Tibial nerve (tissue), 4 donors: ENCODE measurements around the gene PREX1. TPM values are rescaled to one million over a fixed set of nuclear protein-coding genes. Genes with fewer than 3 reads are reported as not detected.
"Not testable (repeated sequence)": the region's sequence is repeated elsewhere in the genome, so short reads cannot be mapped to it uniquely, and the experiment has no call there.

Source experiments
- DNase-seq, 2 donors: peaks; one replicate each; pipeline ENCODE4 v3.0.0-alpha.2; 2019; ENCODE audit warnings: low spot score in 2 of 2
- H3K27ac ChIP-seq, 4 donors: fragments of 200-600 bp; sonication (generic) in 3 of 4; one replicate each; pipeline ENCODE4 v1.5.1; 2017 to 2019; ENCODE audit warnings: mild to moderate bottlenecking in 1 of 4
- H3K27me3 ChIP-seq, 2 donors: fragments of 200-600 bp; sonication (generic) in 1 of 2; one replicate each; pipeline versions ENCODE4 v1.5.1 to v1.6.0; 2017 to 2019
- H3K36me3 ChIP-seq, 3 donors: fragments of 200-600 bp; sonication (generic); one replicate each; pipeline ENCODE4 v1.5.1; 2018 to 2019
- H3K4me1 ChIP-seq, 4 donors: fragments of 200-600 bp; sonication (generic) in 3 of 4; one replicate each; pipeline ENCODE4 v1.5.1; 2017 to 2019
- H3K4me3 ChIP-seq, 4 donors: fragments of 200-600 bp; sonication (generic) in 3 of 4; one replicate each; pipeline ENCODE4 v1.5.1; 2017 to 2019; ENCODE audit warnings: mild to moderate bottlenecking in 1 of 4, moderate library complexity in 1 of 4
- H3K9me3 ChIP-seq, 4 donors: fragments of 200-600 bp; sonication (generic) in 3 of 4; one replicate each; pipeline ENCODE4 v1.5.1; 2017 to 2019
- CTCF ChIP-seq, 5 experiments: fragments of 200-600 bp in 3 of 5; fragments of 450-650 bp in 2 of 5; sonication (generic) in 3 of 5; IDR thresholded peaks; one replicate each; pipeline ENCODE4 v1.5.1; 2016 to 2019; ENCODE audit warnings: antibody characterized with exemption in 5 of 5, mild to moderate bottlenecking in 3 of 5, moderate library complexity in 2 of 5
- EP300 ChIP-seq, 2 donors: sonication (generic); formaldehyde crosslinking; IDR thresholded peaks; one replicate each; pipeline ENCODE4 v1.6.1; 2017; ENCODE audit warnings: antibody characterized with exemption in 2 of 2, mild to moderate bottlenecking in 1 of 2
- POLR2A ChIP-seq, 2 donors: fragments of 450-650 bp; IDR thresholded peaks; one replicate each; pipeline ENCODE4 v1.6.1; 2017; ENCODE audit warnings: antibody characterized with exemption in 2 of 2, mild to moderate bottlenecking in 2 of 2, moderate library complexity in 2 of 2
- WGBS, 2 donors: methylation state at CpG; one replicate each; pipeline ENCODE4 v1.1.5; 2018; 5-methylcytosine and 5-hydroxymethylcytosine counted together
- total RNA-seq, 4 donors: library from RNA; depleted of rRNA; stranded (reverse); fragments of >200 nt; gene quantifications; one replicate each; pipeline ENCODE4 v1.1.0, GENCODE V29; 2016

Gene PREX1
- total RNA-seq, 4 donors from 2014 or later = 30.1 to 50.7 (median 32.5) TPM

DNA sequence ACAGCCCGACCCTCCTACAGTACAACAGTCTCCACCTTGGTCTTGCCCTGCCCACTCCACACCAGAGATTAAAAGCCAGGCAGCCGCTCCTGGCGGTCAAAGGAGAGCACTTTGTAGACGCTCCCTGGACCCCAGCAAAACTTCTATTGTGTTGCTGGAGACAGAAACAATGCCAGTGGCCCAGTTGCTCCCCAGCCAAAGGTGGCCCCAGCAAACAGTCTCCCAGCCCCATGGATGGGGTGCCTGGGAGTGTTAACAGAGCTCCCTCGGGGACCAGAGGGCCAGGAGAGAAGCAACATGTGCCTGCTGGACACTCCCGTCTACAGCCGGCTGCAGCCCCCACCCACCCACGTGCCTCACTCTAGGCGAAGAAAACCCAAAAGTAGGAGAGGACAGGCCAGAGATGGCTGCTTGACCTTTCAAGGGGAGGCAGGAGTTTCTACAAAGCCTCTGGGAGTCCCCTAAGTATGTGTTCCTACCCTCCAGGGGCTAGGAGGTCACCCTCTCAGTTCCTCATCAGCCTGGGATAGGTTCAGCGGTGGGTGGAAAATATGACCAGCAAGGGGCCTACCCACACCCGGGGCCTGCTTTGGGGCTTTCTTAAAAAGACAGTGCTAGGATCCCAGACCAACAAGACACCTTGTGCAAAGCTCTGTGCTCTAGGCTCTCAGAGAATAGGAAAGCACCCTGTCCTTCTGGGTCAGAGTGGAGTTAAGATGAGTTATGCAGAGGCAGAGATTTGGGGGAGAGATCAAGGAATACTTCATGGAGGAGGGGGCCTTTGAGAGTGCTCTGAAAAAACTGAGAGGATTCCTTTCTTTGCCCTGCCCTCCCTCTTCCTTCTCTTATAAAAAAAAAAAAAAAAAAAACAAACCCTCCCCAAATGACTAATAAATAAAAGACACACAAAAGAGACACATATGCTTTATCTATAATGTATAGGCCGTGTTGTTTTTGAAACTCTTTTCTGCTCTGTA lies 19.0 kb upstream of the PREX1 start:
- Histone ChIP-seq H3K27me3 (no peaks in the 10 kb centered on the region), H3K9me3 (no peaks in the 10 kb centered on the region), H3K36me3 (no peaks in the 10 kb centered on the region), H3K4me3 (no peak overlapping the region), H3K4me1 (peaks cover 0 to 7% (median 0%) of the 10 kb centered on the region in 4 donors), H3K27ac (no peak overlapping the region)
- no peak for TF ChIP-seq CTCF (IDR thresholded peaks at IDR 0.05)
- TF ChIP-seq EP300 (IDR thresholded peaks at IDR 0.05) = no peak
- no peak for TF ChIP-seq POLR2A (IDR thresholded peaks at IDR 0.05)
- WGBS, 2 donors = 23 to 36% methylated on average over 9 to 12 of the region's 12 CpGs
- DNase-seq = no peak

DNA sequence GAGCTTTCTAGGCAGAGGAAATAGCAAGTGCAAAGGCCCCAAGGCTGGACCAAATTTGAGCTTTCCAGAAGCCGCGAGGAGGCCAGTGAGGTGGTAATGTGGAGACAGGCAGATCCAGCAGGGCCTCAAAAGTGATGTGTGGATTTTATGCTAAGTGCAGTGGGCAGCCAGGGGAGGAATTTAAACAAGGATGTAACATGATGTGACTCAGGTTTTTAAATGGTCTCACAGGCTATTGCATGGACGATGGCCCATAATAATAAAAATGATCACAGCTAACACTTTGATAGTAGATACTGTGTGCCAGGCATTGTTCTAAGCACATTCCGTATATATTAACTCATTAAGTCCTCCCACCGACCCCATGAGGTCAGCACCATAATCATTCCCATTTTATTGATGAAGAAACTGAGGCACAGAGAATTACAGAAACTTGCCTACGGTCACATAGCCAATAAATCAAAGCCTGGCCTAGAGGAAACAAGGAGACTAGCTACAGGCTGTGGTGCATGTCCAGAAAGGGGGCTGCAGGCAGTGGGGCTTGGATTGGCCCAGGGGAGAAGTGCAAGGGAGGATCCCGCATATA lies 18.0 kb upstream of the PREX1 start:
- H3K4me3 ChIP-seq = no peak overlapping the region
- no peaks in the 10 kb centered on the region for H3K27me3 ChIP-seq
- no peak for DNase-seq

DNA sequence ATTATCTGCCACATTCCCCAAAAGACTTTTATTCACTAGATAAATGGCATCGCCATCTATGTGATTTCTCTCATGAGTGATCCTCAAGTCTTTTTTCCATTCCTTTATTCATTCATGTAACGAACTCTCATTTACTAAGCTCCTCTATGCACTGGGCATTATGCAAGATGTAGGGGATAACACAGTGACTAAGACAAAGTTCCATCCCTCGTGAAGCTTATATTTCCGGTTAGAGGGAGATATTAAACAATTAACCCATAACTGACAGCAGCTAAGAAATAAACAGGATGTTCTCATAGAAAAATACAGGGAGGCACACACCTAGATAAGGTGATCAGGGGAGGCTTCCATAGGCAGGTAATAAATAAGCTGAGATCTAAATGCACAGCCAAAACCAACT lies 17.2 kb upstream of the PREX1 start:
- Histone ChIP-seq H3K36me3 (no peaks in the 10 kb centered on the region), H3K27me3 (no peaks in the 10 kb centered on the region), H3K27ac (no peak overlapping the region), H3K4me1 (peaks cover 0 to 7% (median 0%) of the 10 kb centered on the region in 4 donors), H3K9me3 (no peaks in the 10 kb centered on the region), H3K4me3 (no peak overlapping the region)
- WGBS, 2 donors = 40 to 49% methylated on average over 4 of the region's 4 CpGs
- no peak for DNase-seq
- TF ChIP-seq CTCF (IDR thresholded peaks at IDR 0.05) = no peak
- TF ChIP-seq POLR2A (IDR thresholded peaks at IDR 0.05) = no peak
- TF ChIP-seq EP300 (IDR thresholded peaks at IDR 0.05) = no peak

More for the DNA sequence above, 18.0 kb upstream of the PREX1 start:
- no peaks in the 10 kb centered on the region for H3K9me3 ChIP-seq
- TF ChIP-seq EP300 (IDR thresholded peaks at IDR 0.05) (no peak), POLR2A (IDR thresholded peaks at IDR 0.05) (no peak), CTCF (IDR thresholded peaks at IDR 0.05) (no peak)
- H3K36me3 ChIP-seq = no peaks in the 10 kb centered on the region
- WGBS, 2 donors = 60 to 74% methylated on average over 7 of the region's 7 CpGs
- H3K4me1 ChIP-seq = peaks cover 0 to 7% (median 0%) of the 10 kb centered on the region in 4 donors
- no peak overlapping the region for H3K27ac ChIP-seq

- not testable (repeated sequence) for H3K4me1 ChIP-seq, H3K36me3 ChIP-seq, H3K27me3 ChIP-seq, H3K4me3 ChIP-seq, H3K27ac ChIP-seq, DNase-seq, H3K9me3 ChIP-seq
- 43 to 87% methylated on average over 2 of the region's 2 CpGs for WGBS, 2 donors
These were observed 16.1 kb upstream of the PREX1 start for GRCh38 chr20:48843896-48844295.

- WGBS, 2 donors = 83 to 84% methylated on average over 6 of the region's 6 CpGs
- no peak for DNase-seq
- no peak overlapping the region for H3K4me3 ChIP-seq
- no peaks in the 10 kb centered on the region for H3K36me3 ChIP-seq
- H3K4me1 ChIP-seq = peaks cover 0 to 7% (median 0%) of the 10 kb centered on the region in 4 donors
- TF ChIP-seq EP300 (IDR thresholded peaks at IDR 0.05) (no peak), CTCF (IDR thresholded peaks at IDR 0.05) (no peak), POLR2A (IDR thresholded peaks at IDR 0.05) (no peak)
- no peaks in the 10 kb centered on the region for H3K27me3 ChIP-seq
- no peaks in the 10 kb centered on the region for H3K9me3 ChIP-seq
- H3K27ac ChIP-seq = no peak overlapping the region
These were observed 15.4 kb upstream of the PREX1 start for GRCh38 chr20:48843057-48843806.
